GM10248 (cell line): ENCODE results near the gene UNC13C.

Experiments
- CTCF ChIA-PET: fragments of 300-600 bp; sonication (Branson Sonifier 250); formaldehyde crosslinking; extraction: SDS; loops from one replicate; lab custom pipeline; 2021; ENCODE audit warnings: antibody characterized with exemption; lab: Yijun Ruan, JAX
- POLR2A ChIA-PET: fragments of 350-650 bp; sonication (Branson Sonifier 250); formaldehyde crosslinking; extraction: SDS; loops from one replicate; lab custom pipeline; 2020; ENCODE audit warnings: antibody characterized with exemption; lab: Yijun Ruan, JAX
- DNase-seq: peaks from one replicate; pipeline ENCODE4 v3.0.0; 2012; ENCODE audit errors: extremely low spot score
- TF ChIP-seq, protein P1 (sequence below): IDR thresholded peaks from 2 replicates; pipeline ENCODE4 v1.5.1; 2012; ENCODE audit warnings: mild to moderate bottlenecking, low read depth; ENCODE audit errors: extremely low read depth, missing control alignments, control extremely low read depth

UNC13C gene

GRCh38 chr15:54660356-54660755 lies 682.1 kb downstream of the UNC13C start:
- ChIA-PET POLR2A (no interaction called here), CTCF (interaction anchor here (1.3 kb wide), 1 partner anchor 16 kb away, joined by 3 read pairs; no protein-coding TSS in a partner anchor)
- TF ChIP-seq, protein P1, sequence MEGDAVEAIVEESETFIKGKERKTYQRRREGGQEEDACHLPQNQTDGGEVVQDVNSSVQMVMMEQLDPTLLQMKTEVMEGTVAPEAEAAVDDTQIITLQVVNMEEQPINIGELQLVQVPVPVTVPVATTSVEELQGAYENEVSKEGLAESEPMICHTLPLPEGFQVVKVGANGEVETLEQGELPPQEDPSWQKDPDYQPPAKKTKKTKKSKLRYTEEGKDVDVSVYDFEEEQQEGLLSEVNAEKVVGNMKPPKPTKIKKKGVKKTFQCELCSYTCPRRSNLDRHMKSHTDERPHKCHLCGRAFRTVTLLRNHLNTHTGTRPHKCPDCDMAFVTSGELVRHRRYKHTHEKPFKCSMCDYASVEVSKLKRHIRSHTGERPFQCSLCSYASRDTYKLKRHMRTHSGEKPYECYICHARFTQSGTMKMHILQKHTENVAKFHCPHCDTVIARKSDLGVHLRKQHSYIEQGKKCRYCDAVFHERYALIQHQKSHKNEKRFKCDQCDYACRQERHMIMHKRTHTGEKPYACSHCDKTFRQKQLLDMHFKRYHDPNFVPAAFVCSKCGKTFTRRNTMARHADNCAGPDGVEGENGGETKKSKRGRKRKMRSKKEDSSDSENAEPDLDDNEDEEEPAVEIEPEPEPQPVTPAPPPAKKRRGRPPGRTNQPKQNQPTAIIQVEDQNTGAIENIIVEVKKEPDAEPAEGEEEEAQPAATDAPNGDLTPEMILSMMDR, result no peak
- DNase-seq, result no peak

- ChIA-PET POLR2A (no interaction called here), CTCF (interaction anchor here (2.1 kb wide), 1 partner anchor 10 kb away, joined by 9 read pairs; no protein-coding TSS in a partner anchor)
- no peak for DNase-seq
- TF ChIP-seq, protein P1, result no peak
These were observed 697.0 kb downstream of the UNC13C start for GRCh38 chr15:54675241-54675640.

GRCh38 chr15:54681584-54681983 lies 703.3 kb downstream of the UNC13C start:
- ChIA-PET POLR2A (no interaction called here), CTCF (interaction anchor here (1.0 to 1.7 kb wide), 3 partner anchors 14 to 16 kb away, joined by 3 to 4 read pairs (median 3); no protein-coding TSS in a partner anchor)
- TF ChIP-seq, protein P1, result no peak
- DNase-seq, result no peak
